HL-60 (cell line): ENCODE results near the gene CYP24A1.

Source experiments
- CTCF ChIP-seq: IDR thresholded peaks from one replicate; pipeline ENCODE4 v1.5.1; 2011; ENCODE audit warnings: low read length, control low read depth, inconsistent platforms; ENCODE audit not compliant: insufficient read depth
- POLR2AphosphoS5 ChIP-seq: IDR thresholded peaks from 2 replicates; pipeline ENCODE4 v1.6.1; 2012; ENCODE audit warnings: low read depth
- REST ChIP-seq: IDR thresholded peaks from 2 replicates; pipeline ENCODE4 v1.6.1; 2012; ENCODE audit warnings: low read depth; ENCODE audit not compliant: insufficient replicate concordance

- no peak for TF ChIP-seq CTCF
- TF ChIP-seq POLR2AphosphoS5 = no peak
- TF ChIP-seq REST = no peak
Observed at GRCh38 chr20:54139188-54139587, 34.6 kb downstream of the CYP24A1 start.
